GM19240 (cell line): Measurements from ENCODE around the gene PSTPIP1.
A peak's percentile ranks its signal among the peaks of the same experiment; 100 is the strongest.

Experiments used
- DNase-seq: peaks from one replicate; pipeline ENCODE4 v3.0.0; 2011; ENCODE audit warnings: low spot score; ENCODE audit not compliant: insufficient read length

Gene PSTPIP1

DNA sequence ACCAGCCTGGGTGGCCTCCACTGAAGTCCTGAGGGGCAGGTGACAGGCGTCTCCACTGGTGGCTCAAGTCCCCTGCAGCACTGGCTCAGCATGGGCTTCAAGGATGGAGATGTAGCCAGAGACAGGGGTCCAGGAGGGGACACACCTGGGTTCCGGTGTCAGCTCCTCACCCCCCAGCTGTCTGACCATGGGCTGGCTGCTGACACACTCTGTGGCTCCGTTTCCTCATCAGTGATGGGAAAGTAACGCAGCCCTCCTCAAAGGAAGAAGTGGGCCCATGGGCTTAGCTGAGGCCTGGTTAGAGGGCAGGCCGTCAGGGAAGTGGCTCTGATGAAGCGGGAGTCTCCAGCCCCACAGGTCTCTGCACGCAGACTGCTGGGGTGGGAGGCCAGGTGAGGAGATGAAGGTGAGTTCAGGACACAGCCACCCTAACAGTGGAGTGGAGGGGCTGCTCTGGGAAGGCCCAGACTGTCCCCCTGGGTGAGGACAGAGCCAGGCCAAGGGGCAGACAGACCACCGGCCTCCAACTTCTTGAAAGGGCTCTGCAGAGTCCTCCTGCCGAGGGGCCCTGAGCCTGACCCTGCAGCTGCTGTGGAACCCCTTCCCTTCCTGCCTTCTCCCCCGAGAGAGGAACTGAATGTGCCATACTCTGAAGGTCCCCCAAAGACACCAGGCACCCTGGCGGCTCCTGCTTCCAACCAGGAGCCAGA is 24.0 kb downstream of the PSTPIP1 start:
- no peak for DNase-seq

DNA sequence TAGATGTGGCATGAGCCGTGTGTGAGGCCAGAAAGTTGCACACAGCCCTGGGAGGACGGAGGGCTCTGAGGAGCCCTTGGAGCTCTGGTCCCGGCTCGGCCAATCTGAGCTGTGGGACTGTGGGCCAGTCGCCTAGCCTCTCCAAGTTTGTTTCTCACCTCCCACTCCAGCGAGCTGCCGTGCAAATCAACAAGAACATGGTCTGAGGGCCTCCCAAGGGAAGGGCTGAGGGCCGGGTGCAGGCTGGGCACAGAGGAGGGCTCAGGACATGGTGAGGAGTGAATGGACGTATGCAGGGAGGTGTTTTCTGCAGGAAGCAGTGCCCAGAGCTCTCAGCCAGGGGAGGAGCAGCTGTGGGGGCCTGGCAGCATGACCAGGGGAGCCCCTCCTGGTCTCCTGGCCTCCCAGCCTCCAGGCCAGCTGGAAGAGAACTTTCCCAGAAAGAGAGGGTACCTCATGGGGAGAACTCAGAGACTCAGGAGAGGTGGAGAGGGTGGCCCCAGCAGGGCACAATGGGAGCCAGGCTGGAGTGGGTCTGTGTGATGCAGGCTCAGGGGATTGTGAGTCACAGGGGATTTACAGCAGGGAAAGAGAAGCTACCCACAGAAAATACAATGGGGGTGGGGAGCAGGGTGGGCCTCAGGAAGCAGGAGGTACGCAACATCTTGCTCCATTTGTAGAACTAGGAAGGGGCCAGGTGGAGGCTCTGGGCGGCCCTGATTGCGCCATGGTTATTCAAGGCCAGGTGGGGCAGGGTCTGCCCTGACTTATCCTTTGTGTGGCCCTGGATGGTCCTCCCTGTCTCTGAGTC is 24.8 kb downstream of the PSTPIP1 start:
- DNase-seq: no peak

DNA sequence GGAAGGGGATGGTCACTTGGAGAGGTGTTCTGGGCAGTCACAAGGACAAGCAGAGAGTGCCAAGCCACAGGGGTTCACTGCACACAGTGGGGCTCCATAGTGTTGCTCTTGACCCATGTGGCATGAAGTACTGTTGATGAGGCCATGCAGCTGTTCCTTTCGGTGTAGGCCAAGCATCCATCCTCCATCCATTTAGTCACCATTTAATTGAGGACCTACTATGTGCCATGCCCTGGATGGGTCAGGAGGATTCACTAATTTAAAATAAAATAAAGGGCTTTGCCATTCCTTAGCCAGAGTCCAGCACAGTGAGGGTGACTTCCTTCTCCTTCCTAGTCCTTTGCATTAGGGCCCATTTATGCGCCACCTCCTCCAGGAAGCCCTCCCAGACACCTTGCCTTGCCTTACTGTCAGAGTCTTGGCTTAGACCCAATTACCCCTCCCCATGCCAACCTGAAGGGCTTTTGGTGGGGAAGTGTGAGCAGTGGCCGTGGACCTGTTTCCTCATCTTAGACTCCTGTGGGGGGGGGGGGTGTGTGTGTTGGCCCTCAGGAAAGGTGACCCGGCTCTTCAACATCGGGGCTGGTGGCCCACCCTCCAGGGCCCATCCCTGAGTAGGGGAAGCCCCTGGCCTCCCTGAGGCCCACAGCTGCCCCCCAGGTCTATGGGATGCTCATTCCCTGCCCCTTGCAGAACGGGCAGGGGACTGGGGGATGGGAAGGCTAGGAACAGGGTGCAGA is 25.6 kb downstream of the PSTPIP1 start:
- no peak for DNase-seq

DNA sequence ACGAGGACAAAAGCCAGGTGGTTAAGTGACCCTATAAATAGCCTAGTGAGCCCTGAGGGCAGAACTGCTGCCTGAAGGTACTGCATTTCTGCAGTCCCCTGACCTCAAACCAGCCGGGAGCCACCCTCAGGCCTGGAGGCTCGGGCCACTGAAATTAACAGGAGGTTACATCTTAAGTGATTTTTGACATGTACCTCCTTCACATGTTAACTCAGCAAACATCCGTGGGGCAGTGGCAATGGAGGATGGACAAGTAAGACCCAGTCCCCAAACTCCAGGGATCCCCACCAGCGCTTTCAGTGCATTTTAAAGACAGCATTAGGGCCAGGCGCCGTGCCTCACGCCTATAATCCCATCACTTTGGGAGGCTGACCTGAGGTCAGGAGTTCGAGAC is 26.2 kb downstream of the PSTPIP1 start:
- DNase-seq: no peak

DNA sequence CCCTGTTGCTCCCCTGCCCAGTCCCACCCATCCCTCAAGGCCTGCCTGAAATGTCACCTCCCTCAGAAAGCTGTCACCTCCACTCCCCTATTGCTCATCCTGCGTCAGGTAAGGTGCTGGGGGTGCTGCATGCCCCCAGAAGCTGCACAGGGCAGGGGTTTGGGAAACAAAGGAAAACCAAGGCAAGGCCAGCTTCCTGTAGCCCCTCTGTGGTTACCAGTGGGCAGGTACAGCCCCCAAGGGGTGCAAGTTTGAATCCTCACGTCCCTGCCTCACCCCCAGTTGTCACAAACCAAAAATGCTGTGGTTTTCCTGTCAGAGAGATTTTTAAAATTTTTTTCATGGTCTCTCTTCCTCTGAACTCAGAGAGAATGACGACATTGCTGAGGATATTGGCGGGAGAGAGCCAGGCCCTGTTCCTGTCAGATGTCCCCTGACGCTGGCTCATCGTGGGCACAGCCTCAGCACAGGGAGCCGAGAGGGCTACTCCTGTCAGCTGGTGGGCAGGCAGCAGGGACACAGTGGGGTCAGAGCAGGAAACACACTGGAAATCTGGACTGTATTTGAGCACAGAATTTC is 27.0 kb downstream of the PSTPIP1 start:
- no peak for DNase-seq

DNA sequence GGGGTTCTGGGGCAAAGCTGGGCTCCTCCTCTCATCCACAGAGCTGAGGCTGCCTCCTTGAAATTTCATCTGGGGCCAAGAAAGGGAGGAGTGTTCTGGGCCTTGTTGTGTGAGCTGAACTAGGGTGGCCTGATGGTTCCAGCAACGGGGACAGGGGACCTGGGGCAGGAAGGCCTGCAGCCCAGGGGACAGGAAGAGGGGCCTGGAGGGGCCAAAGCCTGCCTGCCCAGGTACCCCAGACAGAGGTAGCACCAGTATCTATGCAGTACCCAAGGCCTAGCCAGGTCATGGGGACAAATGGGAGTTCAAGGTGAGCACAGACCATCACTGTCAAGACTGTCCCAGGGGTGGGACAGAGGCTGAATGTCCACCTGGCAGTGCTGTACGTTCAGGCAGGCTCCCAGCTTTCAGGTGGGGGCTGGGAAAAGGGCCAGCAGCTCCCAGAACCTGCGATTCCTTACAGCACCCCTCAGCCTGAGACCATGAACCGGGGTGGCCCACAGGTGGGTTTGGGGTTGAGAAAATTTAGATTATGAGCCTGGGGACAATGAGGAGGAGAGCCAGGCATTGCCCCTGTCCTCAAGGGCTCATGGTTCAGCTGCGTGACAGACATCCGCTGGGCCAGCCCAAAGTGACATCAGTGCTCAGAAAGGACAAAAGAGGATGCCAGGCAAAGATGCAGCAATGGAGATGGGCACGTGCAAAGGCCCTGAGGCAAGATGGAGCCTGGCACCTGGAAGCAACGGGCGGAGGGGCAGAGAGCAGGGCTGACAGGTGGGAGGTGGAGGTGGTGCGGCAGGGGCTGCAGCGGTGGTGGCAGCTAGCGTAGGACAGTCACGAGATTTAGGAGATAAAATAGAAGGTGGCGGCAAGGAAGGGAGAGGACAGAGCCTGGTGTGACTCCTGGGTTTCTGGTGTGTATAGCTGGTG is 28.0 kb downstream of the PSTPIP1 start:
- DNase-seq: no peak

DNA sequence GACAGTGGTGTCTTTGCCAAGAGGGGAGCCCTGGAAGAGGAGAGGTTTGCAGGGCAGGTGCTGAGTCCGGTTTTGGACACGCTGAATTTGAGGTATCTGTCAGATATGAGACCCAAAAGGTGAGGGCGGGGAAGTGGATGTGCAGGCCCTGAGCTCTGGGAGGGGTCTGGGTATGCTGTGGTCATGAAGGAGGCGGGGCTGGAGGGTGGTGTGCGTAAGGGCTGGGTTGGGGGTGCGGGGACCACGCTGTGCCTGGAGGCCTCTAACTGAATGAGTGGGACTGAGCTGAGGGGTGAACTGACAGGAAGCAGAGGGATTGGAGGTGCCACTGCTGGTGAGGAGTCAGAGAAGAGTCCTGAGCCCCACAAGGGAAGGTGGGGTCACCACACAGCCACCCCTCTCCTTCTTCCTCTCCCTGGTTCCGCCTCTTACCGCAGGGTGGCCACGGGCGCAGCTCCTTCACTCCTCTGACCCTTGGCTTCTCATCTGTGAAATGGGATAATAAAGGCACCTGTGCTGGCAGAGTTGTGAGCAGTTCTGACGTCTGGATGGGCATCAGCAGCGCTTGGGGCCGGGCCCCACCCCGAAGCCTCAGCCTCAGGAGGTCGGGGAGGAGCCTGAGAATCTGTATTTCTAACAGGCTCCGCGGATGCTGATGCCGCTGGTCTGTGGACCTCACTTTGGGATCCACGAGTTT is 28.8 kb downstream of the PSTPIP1 start:
- no peak for DNase-seq

DNA sequence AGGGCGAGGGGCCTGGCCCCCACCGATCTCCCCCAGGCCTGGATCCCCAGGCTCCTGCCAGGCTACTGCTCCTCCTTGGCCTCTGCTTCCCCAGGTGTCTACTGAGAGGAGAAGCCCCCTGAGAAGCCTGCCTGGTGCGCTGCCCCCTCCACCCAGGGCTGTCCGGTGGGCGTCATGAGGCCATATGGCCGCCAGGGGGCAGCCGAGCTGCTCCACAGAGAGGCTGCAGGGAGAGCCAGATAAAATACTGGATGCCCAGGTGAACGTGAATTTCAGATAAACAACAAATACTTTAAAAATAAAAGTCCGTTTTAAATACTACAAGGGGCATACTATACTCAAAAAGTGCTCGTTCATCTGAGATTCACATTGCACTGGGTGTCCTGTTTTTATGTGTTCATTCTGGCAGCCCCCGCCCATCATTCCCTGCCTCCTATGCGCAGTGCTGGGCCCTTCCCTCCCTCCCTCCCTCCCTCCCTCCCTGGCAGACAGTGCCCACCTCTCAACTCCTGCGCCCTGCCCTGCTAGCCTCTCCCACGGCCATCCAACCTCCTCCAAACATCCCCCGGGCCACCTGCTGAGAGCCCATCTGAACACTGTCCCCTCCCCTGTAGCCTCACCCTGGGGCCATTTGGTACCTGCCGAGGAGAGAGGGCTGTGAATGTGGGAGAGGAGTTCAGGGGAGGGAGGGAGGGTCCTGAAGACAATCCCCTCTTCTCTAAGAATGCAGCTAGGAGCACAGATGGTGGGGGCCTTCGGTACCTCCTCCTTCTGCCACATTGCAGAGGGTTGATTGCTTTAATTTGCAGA is 29.6 kb downstream of the PSTPIP1 start:
- peak; percentile 88 for DNase-seq

DNA sequence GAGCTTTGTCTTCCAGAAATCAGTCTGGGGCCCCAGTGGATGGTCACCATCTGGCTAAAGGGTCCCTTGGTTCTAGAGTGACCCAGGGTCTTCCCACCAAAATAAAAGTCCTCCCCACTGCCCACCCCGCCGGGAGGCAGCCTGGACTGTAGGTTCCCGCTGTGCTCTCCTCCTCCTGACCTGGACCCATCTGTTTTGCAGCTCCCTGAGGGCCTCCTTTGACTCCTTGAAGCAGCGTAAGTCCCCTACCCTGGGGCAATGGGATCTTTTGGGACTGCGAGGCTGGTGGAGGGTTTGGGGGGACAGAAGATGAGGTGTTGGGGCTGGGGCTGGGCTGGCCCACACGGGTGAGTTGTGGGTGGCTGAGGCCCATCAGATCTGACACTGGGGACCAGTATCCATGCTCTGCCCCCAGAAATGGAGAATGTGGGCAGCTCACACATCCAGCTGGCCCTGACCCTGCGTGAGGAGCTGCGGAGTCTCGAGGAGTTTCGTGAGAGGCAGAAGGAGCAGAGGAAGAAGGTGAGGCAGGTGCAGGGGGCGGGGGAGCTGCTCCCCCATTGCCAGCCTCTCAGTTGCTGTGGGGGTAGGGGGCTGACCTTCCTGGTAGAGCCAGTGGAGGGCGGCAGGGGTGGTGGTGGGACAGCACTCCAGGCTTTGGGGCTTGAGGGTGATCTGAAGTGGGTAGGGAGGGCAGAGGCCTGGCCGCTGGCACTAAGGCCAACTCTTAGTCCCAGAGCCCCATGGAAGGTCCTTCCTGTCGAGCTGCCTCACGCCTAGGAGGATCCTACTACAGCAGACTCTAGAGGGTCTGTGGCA is 30.4 kb downstream of the PSTPIP1 start:
- no peak for DNase-seq

DNA sequence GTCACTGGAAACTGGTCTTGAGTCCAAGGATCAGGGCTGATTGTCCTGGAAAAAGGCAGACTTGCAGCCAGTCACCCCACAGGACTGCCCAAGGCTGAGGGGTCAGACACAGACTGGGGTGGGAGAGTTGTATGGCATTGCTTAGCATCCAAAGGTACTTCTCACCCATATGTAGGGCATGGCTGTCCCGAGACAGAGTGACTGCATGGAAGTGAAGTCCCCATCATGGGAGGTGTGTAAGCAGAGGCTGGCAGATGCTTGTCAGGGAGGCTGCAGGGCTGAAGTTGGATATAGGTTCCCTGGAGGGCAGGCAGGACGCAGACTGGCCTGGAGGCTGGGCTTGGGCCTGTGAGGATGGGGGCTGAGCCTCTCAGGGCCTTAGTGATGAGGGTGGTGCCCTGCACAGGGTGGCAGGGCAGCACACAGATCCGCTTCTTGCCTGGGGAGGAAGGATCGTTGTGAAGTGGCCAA is 31.1 kb downstream of the PSTPIP1 start:
- no peak for DNase-seq

DNA sequence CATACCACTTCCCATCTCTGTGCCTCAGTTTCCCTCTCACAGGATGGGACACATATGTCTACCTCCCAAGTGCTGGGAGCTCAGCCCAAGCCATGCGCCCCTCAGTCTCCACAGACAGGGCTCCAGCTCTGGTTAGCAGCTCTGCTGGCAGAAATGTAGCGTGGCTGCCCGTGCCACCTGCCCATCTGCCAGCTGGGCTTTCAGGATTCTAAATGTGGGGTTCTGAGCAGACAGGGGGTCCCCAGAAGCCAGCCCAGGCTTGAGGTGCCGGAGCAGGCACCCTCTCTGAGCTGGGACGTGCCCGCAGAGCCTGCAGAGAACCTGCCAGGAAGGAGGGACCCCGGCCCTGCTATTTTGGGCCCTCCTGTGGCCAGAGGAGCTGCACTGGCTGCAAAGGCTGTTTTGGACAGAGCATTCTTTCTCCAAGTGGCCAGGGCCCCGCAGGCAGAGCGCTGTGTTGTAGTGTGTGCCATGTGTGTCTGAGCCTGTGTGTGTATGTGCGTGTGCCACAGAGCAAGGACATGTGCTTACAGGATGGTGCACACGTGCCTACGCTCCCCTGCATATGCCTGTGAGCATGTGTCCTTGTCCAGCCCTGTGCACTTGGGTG is 31.7 kb downstream of the PSTPIP1 start:
- no peak for DNase-seq

DNA sequence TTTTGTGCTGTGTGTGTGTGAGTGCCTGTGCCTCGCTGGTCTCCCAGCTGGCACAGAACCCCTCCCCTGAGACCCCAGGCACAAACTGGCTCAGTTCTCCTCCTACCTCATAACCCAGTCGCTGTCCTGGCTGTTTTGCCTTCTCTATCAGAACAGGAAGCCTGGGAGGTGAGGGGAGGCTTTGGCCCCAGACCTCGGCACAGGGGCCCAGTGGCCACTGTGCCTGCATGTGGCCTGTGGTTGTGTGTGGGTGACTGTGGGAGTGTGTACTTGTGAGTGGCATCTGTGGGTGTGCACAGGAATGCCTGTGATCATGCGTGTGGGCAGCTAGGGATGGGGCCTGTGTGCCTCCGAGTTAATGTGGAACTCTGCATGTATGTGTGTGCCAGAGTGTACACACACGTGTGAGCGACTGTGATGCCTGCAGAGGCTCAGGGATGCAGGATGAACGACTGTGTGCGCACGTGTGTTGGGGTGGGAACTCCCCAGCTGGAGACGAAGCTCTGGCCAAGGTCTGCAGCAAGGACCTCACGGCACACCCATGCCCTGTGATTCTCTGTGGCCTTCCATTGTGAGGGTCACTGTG is 32.3 kb downstream of the PSTPIP1 start:
- DNase-seq: no peak

DNA sequence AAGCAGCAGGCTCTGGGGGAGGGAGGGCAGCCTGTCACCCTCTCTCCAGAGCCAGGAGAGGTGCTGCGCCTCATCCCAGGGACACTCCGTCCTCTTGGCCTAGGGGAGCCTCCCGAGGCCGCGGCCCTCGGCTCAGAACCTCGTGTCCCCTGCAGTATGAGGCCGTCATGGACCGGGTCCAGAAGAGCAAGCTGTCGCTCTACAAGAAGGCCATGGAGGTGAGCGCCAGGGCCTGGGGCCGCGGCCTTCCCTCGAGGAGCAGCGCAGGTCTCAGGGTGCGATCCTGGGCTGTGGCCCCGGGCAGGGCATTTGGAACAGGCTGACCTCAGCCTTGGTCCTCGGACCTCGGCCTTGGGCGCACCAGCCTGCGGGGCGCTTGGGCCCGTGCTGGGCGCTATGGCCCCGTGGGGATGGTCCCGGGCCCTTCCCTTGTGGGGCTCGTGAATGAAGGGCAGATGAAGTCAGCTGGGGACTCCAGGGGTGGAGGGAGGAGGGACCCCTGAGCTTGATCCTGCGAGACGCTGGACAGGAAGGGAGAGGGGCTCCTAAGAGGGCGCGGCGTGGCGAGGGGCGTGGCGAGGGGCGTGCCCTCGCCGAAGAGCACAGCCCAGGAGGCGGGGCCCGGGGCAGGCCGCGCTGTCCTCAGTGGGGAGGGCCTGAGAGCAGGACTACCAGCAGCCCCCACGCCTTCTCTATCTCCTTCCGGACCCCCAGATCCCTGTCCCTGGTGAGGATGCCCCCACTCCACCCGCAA is 32.9 kb downstream of the PSTPIP1 start:
- no peak for DNase-seq

DNA sequence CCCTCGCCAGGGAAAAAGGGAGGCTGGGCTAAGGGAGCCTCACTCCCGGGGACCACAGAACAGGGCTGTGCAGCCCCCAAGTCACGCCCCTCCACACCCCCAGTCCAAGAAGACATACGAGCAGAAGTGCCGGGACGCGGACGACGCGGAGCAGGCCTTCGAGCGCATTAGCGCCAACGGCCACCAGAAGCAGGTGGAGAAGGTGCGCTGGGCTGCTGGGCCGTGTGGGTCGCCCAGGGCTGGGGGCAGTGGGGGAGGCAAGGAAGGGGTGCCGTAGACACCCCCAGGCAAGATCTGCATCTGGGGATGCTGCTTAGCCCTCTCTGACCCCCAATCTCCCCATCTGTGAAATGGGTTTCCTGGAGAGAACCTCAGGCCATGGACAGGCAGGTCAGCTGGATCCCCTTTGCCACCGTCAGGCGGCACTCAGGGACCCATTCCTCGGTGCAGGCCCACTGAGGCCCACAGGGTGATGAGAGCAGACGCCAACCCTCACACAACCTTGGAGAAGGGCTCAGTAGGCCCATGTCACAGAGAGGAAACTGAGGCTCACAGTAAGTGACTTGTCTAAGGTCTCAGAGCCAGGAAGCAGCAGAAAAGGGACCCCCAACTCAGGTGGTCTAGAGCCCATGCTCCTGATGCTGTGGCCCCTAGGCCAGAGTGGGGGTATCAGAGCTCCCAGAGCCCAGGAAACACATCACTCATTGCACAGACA is 33.7 kb downstream of the PSTPIP1 start:
- no peak for DNase-seq

DNA sequence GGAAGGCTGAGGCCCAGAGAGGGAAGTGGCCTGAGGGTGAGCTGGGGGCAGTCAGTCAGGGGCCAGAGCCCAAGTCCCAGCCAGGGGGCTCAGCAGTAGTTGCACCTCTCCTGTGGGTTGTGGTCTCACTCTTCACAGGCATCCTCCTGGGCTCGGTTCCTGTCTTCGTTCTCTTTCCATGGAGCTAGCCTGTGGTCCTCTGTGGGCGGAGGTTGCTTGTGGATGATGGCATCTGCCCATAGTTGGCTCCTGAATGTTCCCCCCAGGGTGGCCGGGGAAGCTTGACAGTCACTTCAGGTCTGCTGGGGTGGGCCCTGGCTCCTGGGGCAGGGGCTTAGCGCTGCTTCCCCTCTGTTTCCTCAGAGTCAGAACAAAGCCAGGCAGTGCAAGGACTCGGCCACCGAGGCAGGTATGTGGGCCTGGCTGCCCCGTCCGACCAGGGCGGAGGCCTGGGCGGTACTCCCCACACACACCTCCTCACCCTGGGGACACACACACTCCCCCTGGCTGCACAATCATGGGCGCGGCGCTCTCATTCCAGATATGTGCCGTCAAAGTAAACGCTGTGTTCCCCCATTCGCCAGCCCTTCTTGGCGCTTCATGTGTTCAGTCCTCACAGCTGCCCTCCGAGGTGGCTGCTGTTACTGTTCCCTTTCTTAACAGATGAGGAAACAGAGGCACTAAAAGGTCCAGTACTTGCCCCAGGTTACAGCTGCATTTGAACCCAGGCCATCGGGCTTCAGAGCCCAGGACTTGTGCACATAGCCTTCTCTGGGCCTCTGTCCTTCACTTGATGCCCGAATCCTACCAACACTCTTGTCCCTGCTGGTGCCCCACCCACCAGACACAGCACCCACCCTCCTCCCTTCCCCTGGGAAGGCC is 34.5 kb downstream of the PSTPIP1 start:
- DNase-seq: no peak
